HEK293T (cell line): ENCODE measurements around the gene ACVR1.

Source experiments
- BHLHE40 ChIP-seq: fragments of 450-650 bp; IDR thresholded peaks from 2 replicates; pipeline ENCODE4 v1.6.1; 2016; ENCODE audit warnings: mild to moderate bottlenecking, moderate library complexity, borderline replicate concordance
- CTBP1 ChIP-seq: fragments of 450-650 bp; IDR thresholded peaks from 2 replicates; pipeline ENCODE4 v1.6.1; 2016; ENCODE audit warnings: borderline replicate concordance
- ELF4 ChIP-seq: fragments of 450-650 bp; IDR thresholded peaks from 2 replicates; pipeline ENCODE4 v1.6.1; 2017; ENCODE audit warnings: antibody characterized with exemption
- FOXK2 ChIP-seq: fragments of 450-650 bp; IDR thresholded peaks from 2 replicates; pipeline ENCODE4 v1.6.1; 2016; ENCODE audit warnings: mild to moderate bottlenecking
- HDGF ChIP-seq: fragments of 450-650 bp; IDR thresholded peaks from 2 replicates; pipeline ENCODE4 v1.6.1; 2017; ENCODE audit warnings: antibody characterized with exemption, borderline replicate concordance
- SP1 ChIP-seq: fragments of 450-650 bp; IDR thresholded peaks from 2 replicates; pipeline ENCODE4 v1.6.1; 2017
- SUZ12 ChIP-seq: fragments of 450-650 bp; IDR thresholded peaks from 2 replicates; pipeline ENCODE4 v1.6.1; 2016; ENCODE audit warnings: mild to moderate bottlenecking
- TARDBP ChIP-seq: fragments of 450-650 bp; IDR thresholded peaks from 2 replicates; pipeline ENCODE4 v1.6.1; 2016
- TF ChIP-seq, protein P1 (sequence below): fragments of 450-650 bp; IDR thresholded peaks from 2 replicates; pipeline ENCODE4 v1.6.1; 2016

DNA sequence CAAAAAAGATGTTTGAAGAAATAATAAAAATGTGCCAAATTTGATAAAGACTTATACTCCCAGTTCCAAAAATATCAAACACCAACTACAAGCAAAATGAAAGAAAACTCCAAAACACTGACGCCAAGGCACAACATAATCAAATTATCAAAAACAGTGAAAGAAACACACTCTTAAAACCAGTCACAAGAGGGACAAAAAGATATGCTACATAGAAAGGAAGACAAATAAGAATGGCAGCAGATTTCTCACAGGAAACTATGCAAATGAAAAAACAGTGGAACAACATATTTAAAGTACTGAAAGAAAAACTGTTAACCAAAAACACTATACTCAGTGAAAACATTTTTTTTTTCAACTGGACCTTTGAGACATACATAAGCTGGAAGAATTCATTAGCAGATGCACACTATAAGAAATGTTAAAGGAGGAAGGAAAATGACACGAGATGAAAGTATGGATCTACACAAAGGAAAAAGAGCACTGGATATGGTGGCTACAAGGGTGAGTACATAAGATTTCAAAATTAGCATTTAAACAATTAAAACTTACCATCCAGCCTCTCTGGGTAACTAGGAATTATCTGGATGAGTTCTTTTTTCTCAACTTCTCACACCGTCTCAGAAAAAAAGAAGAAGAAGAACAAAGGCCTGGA lies 153.4 kb downstream of the ACVR1 start:
- TF ChIP-seq CTBP1 (no peak; the same call in 1 of the 2 replicates), ELF4 (no peak), BHLHE40 (no peak), FOXK2 (no peak), SP1 (no peak), SUZ12 (no peak), TARDBP (no peak), HDGF (no peak)
- TF ChIP-seq, protein P1, sequence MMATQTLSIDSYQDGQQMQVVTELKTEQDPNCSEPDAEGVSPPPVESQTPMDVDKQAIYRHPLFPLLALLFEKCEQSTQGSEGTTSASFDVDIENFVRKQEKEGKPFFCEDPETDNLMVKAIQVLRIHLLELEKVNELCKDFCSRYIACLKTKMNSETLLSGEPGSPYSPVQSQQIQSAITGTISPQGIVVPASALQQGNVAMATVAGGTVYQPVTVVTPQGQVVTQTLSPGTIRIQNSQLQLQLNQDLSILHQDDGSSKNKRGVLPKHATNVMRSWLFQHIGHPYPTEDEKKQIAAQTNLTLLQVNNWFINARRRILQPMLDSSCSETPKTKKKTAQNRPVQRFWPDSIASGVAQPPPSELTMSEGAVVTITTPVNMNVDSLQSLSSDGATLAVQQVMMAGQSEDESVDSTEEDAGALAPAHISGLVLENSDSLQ, result no peak
